ENCODE data around the gene MAGIX.

MAGIX gene

GRCh38 chrX:49155243-49155899 is 7.2 kb upstream of the MAGIX start:
- Histone ChIP-seq H3K4me1 (ENCODE audit: control insufficient read depth, insufficient read depth, low read length) (no peaks in the 10 kb centered on the region), H3K4me3 (ENCODE audit: low read depth, low read length) (no peak overlapping the region), H3K27ac (ENCODE audit: extremely low read depth, low read depth, low read length) (peak overlapping the region; percentile 79), H3K36me3 (ENCODE audit: control insufficient read depth in 2 of 2, insufficient read depth in 1 of 2, low read length in 2 of 2) (no peaks in the 10 kb centered on the region), H3K9me3 (ENCODE audit: control insufficient read depth, insufficient read depth, low read depth, low read length) (no peaks in the 10 kb centered on the region)
- CTCF ChIA-PET = interaction anchor here (0.5 to 1.0 kb wide), 15 partner anchors 10 to 1019 kb away, joined by 3 to 14 read pairs (median 4); partner anchors contain the start of gene GPKOW
- POLR2A ChIA-PET = interaction anchor here (0.6 to 1.0 kb wide), 5 partner anchors 11 to 36 kb away, joined by 3 to 10 read pairs (median 5); partner anchors contain the start of gene PLP2
- TF ChIP-seq ZFP41 (tag by site-specific recombination; IDR thresholded peaks at IDR 0.05; ENCODE audit: borderline replicate concordance) (no peak), ZNF558 (tag by site-specific recombination; IDR thresholded peaks at IDR 0.05) (no peak), ZNF398 (tag by site-specific recombination; IDR thresholded peaks at IDR 0.05) (no peak), ZNF148 (tag by site-specific recombination; IDR thresholded peaks at IDR 0.05; ENCODE audit: borderline replicate concordance) (no peak), SCRT2 (tag by site-specific recombination; IDR thresholded peaks at IDR 0.05) (no peak), ZNF692 (tag by site-specific recombination; IDR thresholded peaks at IDR 0.05) (peak; percentile 41), ZNF391 (tag by site-specific recombination; IDR thresholded peaks at IDR 0.05; ENCODE audit: borderline replicate concordance, low read depth) (peak; percentile 10; the same call in 1 of the 2 replicates), ZBTB17 (tag by site-specific recombination; IDR thresholded peaks at IDR 0.05) (no peak; the same call in 1 of the 2 replicates), ZNF623 (tag by site-specific recombination; IDR thresholded peaks at IDR 0.05) (peak; percentile 18; the same call in 1 of the 2 replicates), YY2 (tag by site-specific recombination; IDR thresholded peaks at IDR 0.05) (no peak), ZBTB7A (tag by site-specific recombination; IDR thresholded peaks at IDR 0.05; ENCODE audit: low read depth) (no peak), ZNF114 (tag by site-specific recombination; IDR thresholded peaks at IDR 0.05) (no peak), ZSCAN18 (tag by site-specific recombination; IDR thresholded peaks at IDR 0.05) (no peak), ZNF654 (tag by site-specific recombination; IDR thresholded peaks at IDR 0.05; ENCODE audit: low read depth) (no peak), ZNF548 (tag by site-specific recombination; IDR thresholded peaks at IDR 0.05) (no peak), INSM2 (tag by site-specific recombination; IDR thresholded peaks at IDR 0.05) (no peak), PRDM10 (tag by site-specific recombination; IDR thresholded peaks at IDR 0.05) (peak; percentile 98), ZNF280C (tag by site-specific recombination; IDR thresholded peaks at IDR 0.05) (no peak), KLF7 (tag by site-specific recombination; IDR thresholded peaks at IDR 0.05; ENCODE audit: borderline replicate concordance) (no peak), ZNF112 (tag by site-specific recombination; IDR thresholded peaks at IDR 0.05) (no peak), ZNF791 (tag by site-specific recombination; IDR thresholded peaks at IDR 0.05) (no peak)

All from HEK293 (cell line).